GM12891 (cell line): Measurements from ENCODE around the gene LNX1.

ENCODE experiments used
- DNase-seq: peaks from one replicate; pipeline ENCODE4 v3.0.0; 2011; ENCODE audit warnings: low spot score; ENCODE audit not compliant: insufficient read length
- FAIRE-seq: peaks from 2 replicates; lab custom pipeline; 2011; peaks lifted over from hg19 to GRCh38; lab: Jason Lieb, UNC
- PAX5 ChIP-seq: IDR thresholded peaks from 2 replicates; pipeline ENCODE4 v1.6.1; 2011; ENCODE audit warnings: low read length, moderate library complexity, mild to moderate bottlenecking; ENCODE audit not compliant: insufficient read depth, severe bottlenecking
- POLR2A ChIP-seq: IDR thresholded peaks from 2 replicates; pipeline ENCODE4 v1.6.1; 2011; ENCODE audit warnings: low read depth, low read length, control low read depth
- POLR2AphosphoS5 ChIP-seq: IDR thresholded peaks from 2 replicates; pipeline ENCODE4 v1.6.1; 2011; ENCODE audit warnings: low read depth, low read length, control low read depth
- POU2F2 ChIP-seq: IDR thresholded peaks from 2 replicates; pipeline ENCODE4 v1.6.1; 2011; ENCODE audit warnings: low read depth, mild to moderate bottlenecking, control low read depth, low read length, moderate library complexity
- SPI1 ChIP-seq: IDR thresholded peaks from 2 replicates; pipeline ENCODE4 v1.6.1; 2011; ENCODE audit warnings: low read depth, low read length, control low read depth
- TAF1 ChIP-seq: IDR thresholded peaks from 2 replicates; pipeline ENCODE4 v1.6.1; 2011; ENCODE audit warnings: low read depth, low read length, control low read depth

LNX1 gene

GRCh38 chr4:53576676-53577372 lies 14.5 kb downstream of the LNX1 start:
- DNase-seq: no peak

GRCh38 chr4:53576071-53576617 lies 15.1 kb downstream of the LNX1 start:
- DNase-seq (no peak), FAIRE-seq (no peak)
- TF ChIP-seq POLR2A: no peak
- TF ChIP-seq SPI1: no peak
- no peak for TF ChIP-seq PAX5
- TF ChIP-seq POU2F2: no peak
- TF ChIP-seq TAF1: no peak
- no peak for TF ChIP-seq POLR2AphosphoS5

More at GRCh38 chr4:53576676-53577372, 14.5 kb downstream of the LNX1 start:
- FAIRE-seq: no peak
- no peak for TF ChIP-seq SPI1

- TF ChIP-seq TAF1: no peak
- no peak for FAIRE-seq
- DNase-seq: no peak
Observed at GRCh38 chr4:53575552-53575951, 15.7 kb downstream of the LNX1 start.

- no peak for FAIRE-seq
- no peak for TF ChIP-seq PAX5
- no peak for TF ChIP-seq POU2F2
- TF ChIP-seq POLR2AphosphoS5: no peak
- TF ChIP-seq SPI1: no peak
- TF ChIP-seq TAF1: no peak
- no peak for TF ChIP-seq POLR2A
- no peak for DNase-seq
Observed at GRCh38 chr4:53574528-53574927, 16.8 kb downstream of the LNX1 start.

- TF ChIP-seq TAF1: no peak
- no peak for TF ChIP-seq POLR2AphosphoS5
- no peak for TF ChIP-seq POLR2A
- TF ChIP-seq SPI1: no peak
- no peak for TF ChIP-seq POU2F2
- no peak for TF ChIP-seq PAX5
- DNase-seq (no peak), FAIRE-seq (no peak)
Observed at GRCh38 chr4:53573696-53574095, 17.6 kb downstream of the LNX1 start.

GRCh38 chr4:53572600-53572994 lies 18.7 kb downstream of the LNX1 start:
- FAIRE-seq: no peak

GRCh38 chr4:53571936-53572599 lies 19.2 kb downstream of the LNX1 start:
- FAIRE-seq (no peak), DNase-seq (no peak)
- TF ChIP-seq POU2F2 (no peak), TAF1 (no peak), PAX5 (no peak), SPI1 (no peak), POLR2AphosphoS5 (no peak), POLR2A (no peak)

More at GRCh38 chr4:53572600-53572994, 18.7 kb downstream of the LNX1 start:
- TF ChIP-seq POLR2AphosphoS5 (no peak), TAF1 (no peak), POU2F2 (no peak), SPI1 (no peak), POLR2A (no peak), PAX5 (no peak)
- no peak for DNase-seq

- no peak for TF ChIP-seq TAF1
- no peak for TF ChIP-seq PAX5
- TF ChIP-seq POLR2AphosphoS5: no peak
- no peak for FAIRE-seq
- DNase-seq: no peak
Observed at GRCh38 chr4:53563824-53564223, 27.5 kb downstream of the LNX1 start.

- FAIRE-seq: no peak
- no peak for DNase-seq
- TF ChIP-seq PAX5 (no peak), TAF1 (no peak), POLR2A (no peak), POLR2AphosphoS5 (no peak), POU2F2 (no peak), SPI1 (no peak)
Observed at GRCh38 chr4:53562409-53562808, 28.9 kb downstream of the LNX1 start.

- TF ChIP-seq POLR2AphosphoS5 (no peak), TAF1 (no peak), POLR2A (no peak), SPI1 (no peak), PAX5 (no peak), POU2F2 (no peak)
- DNase-seq: no peak
- FAIRE-seq: no peak
Observed at GRCh38 chr4:53559021-53559620, 32.2 kb downstream of the LNX1 start.
